ENCODE measurements around the gene PIEZO1. TPM values are rescaled to one million over a fixed set of nuclear protein-coding genes. Genes with fewer than 3 reads are reported as not detected.

Gene PIEZO1
- total and polyA plus RNA-seq, 9 of the 15 experiments (the other 6 are each of a cell fraction or from before 2014, with no cell fraction given) = 3.6 to 432 (median 131) TPM

GRCh38 chr16:88686439-88687253 is 98.4 kb downstream of the PIEZO1 start, which contains the start of gene SNAI3 (continued):
- no peak for TF ChIP-seq MITF (IDR thresholded peaks at IDR 0.05)
- no peak for TF ChIP-seq NUFIP1 (IDR thresholded peaks at IDR 0.05; ENCODE audit: partially characterized antibody)
- no peak for TF ChIP-seq ZNF280A (IDR thresholded peaks at IDR 0.05; ENCODE audit: low read depth, partially characterized antibody)
- TF ChIP-seq ZNF766 (CRISPR knock-in tag; conservative IDR thresholded peaks at IDR 0.05) = no peak
- TF ChIP-seq CHD4 (IDR thresholded peaks at IDR 0.05; ENCODE audit: insufficient read depth, insufficient replicate concordance, low read depth, low read length, poor library complexity, severe bottlenecking) = no peak
- TF ChIP-seq HDAC6 (IDR thresholded peaks at IDR 0.05; ENCODE audit: low read depth, low read length) = no peak
- TF ChIP-seq ATF1 (CRISPR knock-in tag; IDR thresholded peaks at IDR 0.05) = no peak
- peak; percentile 60 for TF ChIP-seq ATF1 (tag; IDR thresholded peaks at IDR 0.05)
- no peak for TF ChIP-seq BDP1 (IDR thresholded peaks at IDR 0.05; ENCODE audit: insufficient read depth, insufficient read length)
- no peak for TF ChIP-seq GABPA (tag; conservative IDR thresholded peaks at IDR 0.05; ENCODE audit: low read depth)
- no peak for TF ChIP-seq E2F5 (CRISPR knock-in tag; IDR thresholded peaks at IDR 0.05)
- no peak for TF ChIP-seq ZNF444 (CRISPR knock-in tag; IDR thresholded peaks at IDR 0.05)
- 0 out of 2 replicates have a peak, but pooled peaks have one; percentile 48 for TF ChIP-seq MTA1 (IDR thresholded peaks at IDR 0.05; ENCODE audit: borderline replicate concordance)
- TF ChIP-seq ZNF75A (CRISPR knock-in tag; IDR thresholded peaks at IDR 0.05) = no peak
- peak; percentile 79 for TF ChIP-seq ZEB2 (IDR thresholded peaks at IDR 0.05)
- no peak for TF ChIP-seq HDGF (IDR thresholded peaks at IDR 0.05)
- TF ChIP-seq SPI1 (IDR thresholded peaks at IDR 0.05; ENCODE audit: borderline replicate concordance, low read depth, low read length) = 0 out of 2 replicates have a peak, but pooled peaks have one; percentile 11
- no peak for TF ChIP-seq DDX20 (tag; IDR thresholded peaks at IDR 0.05; ENCODE audit: low read depth)
- no peak for TF ChIP-seq JUNB (CRISPR knock-in tag; conservative IDR thresholded peaks at IDR 0.05)
- TF ChIP-seq ZNF133 (CRISPR knock-in tag; IDR thresholded peaks at IDR 0.05) = no peak
- no peak for TF ChIP-seq U2AF1 (optimal IDR thresholded peaks at IDR 0.05; ENCODE audit: low read depth, low read length)
- 0 out of 2 replicates have a peak, but pooled peaks have one; percentile 20 for TF ChIP-seq ZBED1 (IDR thresholded peaks at IDR 0.05)
- TF ChIP-seq STAT6 (CRISPR knock-in tag; IDR thresholded peaks at IDR 0.05) = 0 out of 2 replicates have a peak, but pooled peaks have one; percentile 61
- TF ChIP-seq ARHGAP35 (IDR thresholded peaks at IDR 0.05; ENCODE audit: partially characterized antibody) = no peak
